ENCODE data around the gene CEP164.

GRCh38 chr11:117433717-117434116 lies 106.1 kb downstream of the CEP164 start:
- TF ChIP-seq CREB1 (IDR thresholded peaks at IDR 0.05) (no peak), TEAD4 (IDR thresholded peaks at IDR 0.05; ENCODE audit: low read depth, low read length) (no peak), POU5F1 (IDR thresholded peaks at IDR 0.05; ENCODE audit: low read depth, low read length) (no peak), CTCF (IDR thresholded peaks at IDR 0.05; ENCODE audit: control extremely low read depth in 1 of 3, insufficient read depth in 1 of 3, low read depth in 1 of 3, low read length in 3 of 3) (no peak)
